K562 treated with DMSO at 1 percent for 24 hours (cell line): Measurements from ENCODE around the gene DLGAP5. TPM values are rescaled to one million over a fixed set of nuclear protein-coding genes. Genes with fewer than 3 reads are reported as not detected.

Source experiments
- total RNA-seq: library from RNA; unstranded; fragments of 300-600 nt; gene quantifications from 2 replicates; pipeline ENCODE4 v1.2.3, GENCODE V29; 2022; ENCODE audit warnings: low read depth; ENCODE audit not compliant: insufficient read depth

The DLGAP5 gene, protein sequence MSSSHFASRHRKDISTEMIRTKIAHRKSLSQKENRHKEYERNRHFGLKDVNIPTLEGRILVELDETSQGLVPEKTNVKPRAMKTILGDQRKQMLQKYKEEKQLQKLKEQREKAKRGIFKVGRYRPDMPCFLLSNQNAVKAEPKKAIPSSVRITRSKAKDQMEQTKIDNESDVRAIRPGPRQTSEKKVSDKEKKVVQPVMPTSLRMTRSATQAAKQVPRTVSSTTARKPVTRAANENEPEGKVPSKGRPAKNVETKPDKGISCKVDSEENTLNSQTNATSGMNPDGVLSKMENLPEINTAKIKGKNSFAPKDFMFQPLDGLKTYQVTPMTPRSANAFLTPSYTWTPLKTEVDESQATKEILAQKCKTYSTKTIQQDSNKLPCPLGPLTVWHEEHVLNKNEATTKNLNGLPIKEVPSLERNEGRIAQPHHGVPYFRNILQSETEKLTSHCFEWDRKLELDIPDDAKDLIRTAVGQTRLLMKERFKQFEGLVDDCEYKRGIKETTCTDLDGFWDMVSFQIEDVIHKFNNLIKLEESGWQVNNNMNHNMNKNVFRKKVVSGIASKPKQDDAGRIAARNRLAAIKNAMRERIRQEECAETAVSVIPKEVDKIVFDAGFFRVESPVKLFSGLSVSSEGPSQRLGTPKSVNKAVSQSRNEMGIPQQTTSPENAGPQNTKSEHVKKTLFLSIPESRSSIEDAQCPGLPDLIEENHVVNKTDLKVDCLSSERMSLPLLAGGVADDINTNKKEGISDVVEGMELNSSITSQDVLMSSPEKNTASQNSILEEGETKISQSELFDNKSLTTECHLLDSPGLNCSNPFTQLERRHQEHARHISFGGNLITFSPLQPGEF
- total RNA-seq = 22.1 and 30.1 TPM in 2 replicates

DNA sequence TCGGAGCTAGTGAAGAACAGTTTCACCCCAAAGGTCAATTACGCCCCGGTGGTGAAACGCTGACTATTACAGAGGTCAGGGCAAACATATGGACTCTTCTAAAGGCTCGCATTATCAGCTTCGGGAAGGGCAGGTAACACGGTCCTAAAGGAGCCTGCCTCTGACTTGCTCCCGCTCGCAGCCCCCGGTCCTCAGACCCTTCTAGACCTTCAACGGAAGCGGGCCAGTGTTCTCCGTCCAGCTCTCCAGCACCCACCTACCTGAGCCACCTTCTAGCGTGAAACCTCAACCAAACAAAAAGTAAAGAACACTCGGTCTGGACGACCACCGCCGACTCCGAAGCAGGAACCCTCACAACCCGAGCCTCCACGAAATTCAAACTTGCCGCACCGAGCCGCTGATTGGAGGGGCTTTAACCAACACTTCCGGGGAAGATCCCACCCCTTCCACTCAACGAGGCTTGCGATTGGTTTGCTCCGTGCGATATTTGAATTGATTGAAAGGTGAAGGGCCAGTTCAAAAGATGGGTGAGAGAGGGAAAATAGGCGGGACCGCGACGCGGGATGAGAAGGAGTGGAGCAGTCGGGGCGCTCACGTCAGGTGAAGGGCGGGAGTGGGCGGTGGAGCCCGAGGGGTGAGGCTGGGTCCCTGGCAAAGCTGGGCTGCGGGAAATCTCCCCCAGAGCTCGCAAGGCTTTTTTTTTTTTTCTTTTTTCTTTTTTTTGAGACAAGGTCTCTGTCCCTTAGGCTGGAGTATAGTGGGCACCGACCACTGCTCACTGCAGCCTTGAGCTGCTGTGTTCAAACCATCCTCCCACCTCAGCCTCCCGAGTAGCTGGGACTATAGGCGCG, at the start of gene DLGAP5:
Gene DLGAP5, minus strand, starts transcription at position 383 of the 851 bp plus-strand sequence. CDS start 2,406 bp downstream, outside the sequence.

DNA sequence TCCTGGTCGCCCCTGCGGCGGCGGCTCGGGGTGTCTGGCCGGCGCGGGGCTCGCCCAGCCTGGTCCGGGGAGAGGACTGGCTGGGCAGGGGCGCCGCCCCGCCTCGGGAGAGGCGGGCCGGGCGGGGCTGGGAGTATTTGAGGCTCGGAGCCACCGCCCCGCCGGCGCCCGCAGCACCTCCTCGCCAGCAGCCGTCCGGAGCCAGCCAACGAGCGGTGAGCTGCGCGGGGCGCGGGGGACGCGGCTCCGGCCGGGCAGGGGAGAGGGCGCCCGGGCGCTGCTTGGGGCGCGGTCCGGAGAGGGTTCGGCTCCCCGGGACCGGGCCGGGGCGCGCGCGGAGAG, 62.3 kb downstream of the DLGAP5 start, which contains the start of gene LGALS3:
Gene LGALS3, plus strand, starts transcription at position 167 of the 342 bp plus-strand sequence. CDS start 8,122 bp downstream, outside the sequence.

Other genes starting within 250 kb of the DLGAP5 start
- gene WDHD1, start 164.5 kb downstream of the DLGAP5 start, total RNA-seq = 8.5 and 9.4 TPM in 2 replicates
- 3.4 and 4.2 TPM in 2 replicates for gene SOCS4, start 164.3 kb downstream of the DLGAP5 start, total RNA-seq
- gene MAPK1IP1L, start 139.9 kb downstream of the DLGAP5 start, total RNA-seq = 40.3 and 48.6 TPM in 2 replicates
- gene LGALS3, start 62.3 kb downstream of the DLGAP5 start, total RNA-seq = 13.1 and 17.5 TPM in 2 replicates
- gene FBXO34, start 79.8 kb upstream of the DLGAP5 start, total RNA-seq = 10.4 and 15.5 TPM in 2 replicates
- gene ATG14, start 220.2 kb upstream of the DLGAP5 start, total RNA-seq = 1.9 and 2.1 TPM in 2 replicates
- not detected in 2 replicates for gene TBPL2, start 249.0 kb upstream of the DLGAP5 start, total RNA-seq